ENCODE results near the gene PLXNA2.
A peak's percentile ranks its signal among the peaks of the same experiment; 100 is the strongest.

PLXNA2 gene

GRCh38 chr1:208149776-208150514 is 94.2 kb downstream of the PLXNA2 start:
- DNase-seq (ENCODE audit: insufficient read length) (no peak), FAIRE-seq (no peak)
- no peak for TF ChIP-seq POLR2A (IDR thresholded peaks at IDR 0.05; ENCODE audit: low read depth, low read length)

- DNase-seq (ENCODE audit: insufficient read length): no peak
- TF ChIP-seq POLR2A (IDR thresholded peaks at IDR 0.05; ENCODE audit: low read depth, low read length): no peak
- no peak for TF ChIP-seq POLR2AphosphoS5 (IDR thresholded peaks at IDR 0.05; ENCODE audit: low read depth, low read length)
- no peak for TF ChIP-seq TAF1 (IDR thresholded peaks at IDR 0.05; ENCODE audit: borderline replicate concordance, low read depth, low read length)
- FAIRE-seq: peak; percentile 86
These were observed 95.0 kb downstream of the PLXNA2 start for GRCh38 chr1:208149213-208149612.

DNA sequence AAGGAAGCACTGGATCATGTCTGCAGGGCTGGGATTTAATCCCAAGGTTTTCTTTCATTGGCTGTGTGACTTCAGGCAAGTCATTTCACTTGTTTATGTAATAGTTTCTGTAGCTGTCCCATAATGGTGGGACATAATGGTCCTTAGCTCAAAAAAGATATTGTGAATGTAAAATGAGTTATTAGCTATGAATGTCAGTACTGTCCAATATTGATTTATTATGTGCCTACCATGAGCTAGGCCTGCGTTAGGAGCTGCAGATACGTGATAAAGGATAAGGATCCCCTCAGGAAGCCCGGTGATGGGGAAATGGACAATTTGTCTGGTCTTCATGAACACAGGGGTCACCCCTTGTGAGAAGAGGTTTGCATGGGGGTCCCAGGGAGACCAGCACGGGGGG is 95.8 kb downstream of the PLXNA2 start:
- FAIRE-seq (no peak), DNase-seq (ENCODE audit: insufficient read length) (no peak)
- TF ChIP-seq POLR2AphosphoS5 (IDR thresholded peaks at IDR 0.05; ENCODE audit: low read depth, low read length) (no peak), TAF1 (IDR thresholded peaks at IDR 0.05; ENCODE audit: borderline replicate concordance, low read depth, low read length) (no peak), POLR2A (IDR thresholded peaks at IDR 0.05; ENCODE audit: low read depth, low read length) (no peak)

- FAIRE-seq (no peak), DNase-seq (ENCODE audit: insufficient read length) (no peak)
- TF ChIP-seq TAF1 (IDR thresholded peaks at IDR 0.05; ENCODE audit: borderline replicate concordance, low read depth, low read length) (no peak), POLR2A (IDR thresholded peaks at IDR 0.05; ENCODE audit: low read depth, low read length) (no peak), POLR2AphosphoS5 (IDR thresholded peaks at IDR 0.05; ENCODE audit: low read depth, low read length) (no peak)
These were observed 97.5 kb downstream of the PLXNA2 start for GRCh38 chr1:208146650-208147049.

GRCh38 chr1:208145167-208145566 is 99.0 kb downstream of the PLXNA2 start:
- TF ChIP-seq TAF1 (IDR thresholded peaks at IDR 0.05; ENCODE audit: borderline replicate concordance, low read depth, low read length): no peak
- TF ChIP-seq POLR2AphosphoS5 (IDR thresholded peaks at IDR 0.05; ENCODE audit: low read depth, low read length): no peak
- no peak for TF ChIP-seq POLR2A (IDR thresholded peaks at IDR 0.05; ENCODE audit: low read depth, low read length)
- DNase-seq (ENCODE audit: insufficient read length) (no peak), FAIRE-seq (no peak)

GRCh38 chr1:208142590-208143382 is 101.4 kb downstream of the PLXNA2 start:
- FAIRE-seq (no peak), DNase-seq (ENCODE audit: insufficient read length) (no peak)
- no peak for TF ChIP-seq POLR2A (IDR thresholded peaks at IDR 0.05; ENCODE audit: low read depth, low read length)
- no peak for TF ChIP-seq POLR2AphosphoS5 (IDR thresholded peaks at IDR 0.05; ENCODE audit: low read depth, low read length)
- no peak for TF ChIP-seq TAF1 (IDR thresholded peaks at IDR 0.05; ENCODE audit: borderline replicate concordance, low read depth, low read length)

- FAIRE-seq: no peak
- TF ChIP-seq POLR2AphosphoS5 (IDR thresholded peaks at IDR 0.05; ENCODE audit: low read depth, low read length) (no peak), POLR2A (IDR thresholded peaks at IDR 0.05; ENCODE audit: low read depth, low read length) (no peak), TAF1 (IDR thresholded peaks at IDR 0.05; ENCODE audit: borderline replicate concordance, low read depth, low read length) (no peak)
- DNase-seq (ENCODE audit: insufficient read length): no peak
These were observed 102.5 kb downstream of the PLXNA2 start for GRCh38 chr1:208141610-208142192.

DNA sequence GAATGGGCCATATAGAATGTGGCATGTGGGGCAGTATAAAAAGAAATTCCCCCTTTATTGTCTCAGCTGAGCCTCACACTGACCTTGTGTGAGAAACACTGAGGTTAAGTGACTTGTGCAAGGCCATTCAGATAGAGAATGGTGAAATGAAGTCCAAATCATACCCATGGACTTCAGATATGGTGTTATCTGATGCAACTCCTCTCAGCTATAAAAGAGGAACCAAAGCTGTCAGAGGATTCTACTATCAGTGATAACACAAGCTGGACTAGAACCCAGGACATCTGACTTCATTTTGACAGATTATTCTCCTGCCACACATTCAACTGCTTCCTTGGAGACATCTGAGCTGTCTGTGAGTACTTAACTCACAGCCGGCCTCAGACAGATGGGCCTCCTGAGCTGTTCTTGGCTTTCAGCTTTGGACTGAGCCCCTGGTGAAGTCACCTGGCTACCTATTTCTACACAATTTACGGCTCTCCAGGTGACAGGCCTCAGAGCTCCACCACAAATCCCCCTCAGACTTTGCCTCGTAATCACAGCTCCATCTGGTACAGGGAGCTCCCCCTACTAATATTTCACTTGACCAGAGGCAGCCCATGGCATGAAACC is 104.6 kb downstream of the PLXNA2 start:
- no peak for FAIRE-seq
- TF ChIP-seq TAF1 (IDR thresholded peaks at IDR 0.05; ENCODE audit: borderline replicate concordance, low read depth, low read length) (no peak), POLR2AphosphoS5 (IDR thresholded peaks at IDR 0.05; ENCODE audit: low read depth, low read length) (no peak), POLR2A (IDR thresholded peaks at IDR 0.05; ENCODE audit: low read depth, low read length) (no peak)
- DNase-seq (ENCODE audit: insufficient read length): no peak

GRCh38 chr1:208137193-208137592 is 107.0 kb downstream of the PLXNA2 start:
- no peak for FAIRE-seq
- no peak for TF ChIP-seq POLR2A (IDR thresholded peaks at IDR 0.05; ENCODE audit: low read depth, low read length)
- no peak for TF ChIP-seq TAF1 (IDR thresholded peaks at IDR 0.05; ENCODE audit: borderline replicate concordance, low read depth, low read length)
- no peak for TF ChIP-seq POLR2AphosphoS5 (IDR thresholded peaks at IDR 0.05; ENCODE audit: low read depth, low read length)
- no peak for DNase-seq (ENCODE audit: insufficient read length)

- no peak for DNase-seq (ENCODE audit: insufficient read length)
- no peak for FAIRE-seq
- no peak for TF ChIP-seq TAF1 (IDR thresholded peaks at IDR 0.05; ENCODE audit: borderline replicate concordance, low read depth, low read length)
- TF ChIP-seq POLR2AphosphoS5 (IDR thresholded peaks at IDR 0.05; ENCODE audit: low read depth, low read length): no peak
- no peak for TF ChIP-seq POLR2A (IDR thresholded peaks at IDR 0.05; ENCODE audit: low read depth, low read length)
These were observed 107.6 kb downstream of the PLXNA2 start for GRCh38 chr1:208136459-208137182.

DNA sequence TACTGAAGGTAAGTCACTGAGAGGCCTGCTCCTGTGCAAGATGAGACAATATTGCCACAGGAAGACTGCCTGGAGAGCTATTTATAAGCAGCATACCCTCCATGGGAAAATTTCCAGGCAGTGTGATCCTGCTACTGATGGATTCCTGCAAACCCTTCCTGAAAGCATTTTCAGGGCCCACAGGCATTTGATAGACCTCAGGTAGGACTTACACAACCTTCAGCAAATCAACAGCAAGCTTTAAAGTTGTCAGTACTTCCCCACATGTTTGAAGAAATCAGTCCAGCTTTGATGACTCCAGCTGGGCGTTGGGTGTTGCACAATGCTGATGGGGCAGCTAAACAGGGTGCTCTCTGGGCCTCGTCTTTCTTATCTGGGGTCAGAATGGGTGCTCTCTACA is 108.8 kb downstream of the PLXNA2 start:
- DNase-seq (ENCODE audit: insufficient read length): no peak
- TF ChIP-seq POLR2AphosphoS5 (IDR thresholded peaks at IDR 0.05; ENCODE audit: low read depth, low read length) (no peak), TAF1 (IDR thresholded peaks at IDR 0.05; ENCODE audit: borderline replicate concordance, low read depth, low read length) (no peak), POLR2A (IDR thresholded peaks at IDR 0.05; ENCODE audit: low read depth, low read length) (no peak)
- no peak for FAIRE-seq

All from GM12892 (cell line).